GM19025 (cell line): Measurements from ENCODE around the gene AZU1.
"Not testable (repeated sequence)": the region's sequence is repeated elsewhere in the genome, so short reads cannot be mapped to it uniquely, and the experiment has no call there.

Source experiments
- ATAC-seq: cut with Tn5 transposase; IDR thresholded peaks from one replicate; pipeline ENCODE4 v1.9.1; 2021; ENCODE audit warnings: mild to moderate bottlenecking, low read depth, moderate library complexity; ENCODE audit not compliant: unreplicated experiment

The AZU1 gene

GRCh38 chr19:807627-808422 is 19.8 kb upstream of the AZU1 start:
- no peak for ATAC-seq

GRCh38 chr19:808423-808775 is 19.2 kb upstream of the AZU1 start:
- ATAC-seq = no peak

- no peak for ATAC-seq
Observed at GRCh38 chr19:810077-810855, 17.4 kb upstream of the AZU1 start.

GRCh38 chr19:810883-811489 is 16.7 kb upstream of the AZU1 start:
- no peak for ATAC-seq

- no peak for ATAC-seq
Observed at GRCh38 chr19:811506-812048, 16.1 kb upstream of the AZU1 start.

- ATAC-seq = no peak
Observed at GRCh38 chr19:812049-812746, 15.4 kb upstream of the AZU1 start.

- no peak for ATAC-seq
Observed at GRCh38 chr19:812747-813218, 14.9 kb upstream of the AZU1 start.

GRCh38 chr19:813219-814151 is 14.2 kb upstream of the AZU1 start:
- ATAC-seq = no peak

- ATAC-seq = no peak
Observed at GRCh38 chr19:814152-815078, 13.2 kb upstream of the AZU1 start.

GRCh38 chr19:815079-815774 is 12.4 kb upstream of the AZU1 start:
- no peak for ATAC-seq

GRCh38 chr19:815775-816499 is 11.7 kb upstream of the AZU1 start:
- no peak for ATAC-seq

GRCh38 chr19:816500-816857 is 11.2 kb upstream of the AZU1 start:
- ATAC-seq = no peak

- not testable (repeated sequence) for ATAC-seq
Observed at GRCh38 chr19:820212-820611, 7.4 kb upstream of the AZU1 start.

GRCh38 chr19:821231-821824 is 6.3 kb upstream of the AZU1 start:
- ATAC-seq = no peak

GRCh38 chr19:821825-822503 is 5.7 kb upstream of the AZU1 start, which contains the start of gene PLPPR3:
Gene PLPPR3, minus strand, starts transcription at chr19:821955. Its CDS starts 396 bp downstream, at chr19:821559.
- no peak for ATAC-seq

- ATAC-seq = no peak
Observed at GRCh38 chr19:823565-824121, 4.0 kb upstream of the AZU1 start.
